K562 (cell line): ENCODE data around the gene IQSEC3. TPM values are rescaled to one million over a fixed set of nuclear protein-coding genes. Genes with fewer than 3 reads are reported as not detected.

ENCODE experiments used
- ASH1L ChIP-seq: fragments of 450-650 bp; IDR thresholded peaks from 2 replicates; pipeline ENCODE4 v1.6.1; 2018; ENCODE audit warnings: borderline replicate concordance, mild to moderate bottlenecking, low read depth; ENCODE audit not compliant: partially characterized antibody
- BRF1 ChIP-seq: IDR thresholded peaks from 3 replicates; pipeline ENCODE4 v1.6.1; 2011; ENCODE audit warnings: borderline replicate concordance, mild to moderate bottlenecking; ENCODE audit not compliant: insufficient read length; ENCODE audit errors: extremely low read depth
- GATAD2B ChIP-seq: fragments of 450-650 bp; IDR thresholded peaks from 2 replicates; pipeline ENCODE4 v1.6.1; 2017; ENCODE audit warnings: mild to moderate bottlenecking, borderline replicate concordance
- MEIS2 ChIP-seq: fragments of 450-650 bp; IDR thresholded peaks from 2 replicates; pipeline ENCODE4 v1.6.1; 2014; ENCODE audit warnings: mild to moderate bottlenecking; ENCODE audit not compliant: partially characterized antibody
- MYC ChIP-seq, 2 experiments: fragments of 250-450 bp in 1 of 2; sonication (Bioruptor Pico) in 1 of 2; IDR thresholded peaks; 2 replicates each; pipeline versions ENCODE4 v1.5.1 to v1.6.1; 2012 to 2021; ENCODE audit warnings: low read depth in 2 of 2, borderline replicate concordance in 1 of 2, improper control_type of control experiment in 1 of 2, low read length in 1 of 2, mild to moderate bottlenecking in 1 of 2, moderate library complexity in 1 of 2
- NFXL1 ChIP-seq: fragments of 450-650 bp; formaldehyde crosslinking; IDR thresholded peaks from 2 replicates; pipeline ENCODE4 v1.4.0; 2021; ENCODE audit warnings: mild to moderate bottlenecking
- POLR3A ChIP-seq: IDR thresholded peaks from 2 replicates; pipeline ENCODE4 v1.6.1; 2011; ENCODE audit warnings: borderline replicate concordance, mild to moderate bottlenecking, moderate library complexity; ENCODE audit not compliant: insufficient read length, insufficient read depth; ENCODE audit errors: extremely low read depth
- PPARD ChIP-seq: fragments of 250-450 bp; sonication (Bioruptor Pico); IDR thresholded peaks from 2 replicates; pipeline ENCODE4 v1.8.0; 2022; ENCODE audit warnings: inconsistent platforms, mild to moderate bottlenecking, moderate library complexity
- PTRF ChIP-seq: fragments of 450-650 bp; IDR thresholded peaks from 2 replicates; pipeline ENCODE4 v1.6.1; 2016; ENCODE audit warnings: mild to moderate bottlenecking, missing genetic modification characterization, missing compliant biosample characterization
- PYGO2 ChIP-seq: fragments of 450-650 bp; IDR thresholded peaks from 2 replicates; pipeline ENCODE4 v1.6.1; 2016; ENCODE audit warnings: mild to moderate bottlenecking, missing genetic modification characterization, moderate library complexity, missing compliant biosample characterization
- RNF2 ChIP-seq: sonication (generic); IDR thresholded peaks from 2 replicates; pipeline ENCODE4 v1.6.1; 2016
- SMAD4 ChIP-seq: fragments of 250-450 bp; sonication (Bioruptor Pico); conservative IDR thresholded peaks from 2 replicates; pipeline ENCODE4 v1.8.0; 2021; ENCODE audit warnings: inconsistent platforms, mild to moderate bottlenecking, moderate library complexity
- SRSF9 ChIP-seq: fragments of 200-400 bp; formaldehyde crosslinking; IDR thresholded peaks from 2 replicates; pipeline ENCODE4 v1.6.1; 2017; ENCODE audit warnings: low read depth, low read length, borderline replicate concordance
- UBTF ChIP-seq, 2 experiments: IDR thresholded peaks; 2 replicates each; pipeline ENCODE4 v1.6.1; 2012; ENCODE audit warnings: improper control_type of control experiment in 2 of 2, low read depth in 2 of 2, low read length in 2 of 2, borderline replicate concordance in 1 of 2
- ZBTB17 ChIP-seq: fragments of 450-650 bp; formaldehyde crosslinking; IDR thresholded peaks from 2 replicates; pipeline ENCODE4 v1.4.0; 2020; ENCODE audit warnings: mild to moderate bottlenecking
- ZC3H11A ChIP-seq: IDR thresholded peaks from 2 replicates; pipeline ENCODE4 v1.6.1; 2012; ENCODE audit warnings: low read depth, low read length, improper control_type of control experiment
- ZNF232 ChIP-seq: sonication (generic); formaldehyde crosslinking; IDR thresholded peaks from 2 replicates; pipeline ENCODE4 v1.8.0; 2022; ENCODE audit warnings: mild to moderate bottlenecking, missing genetic modification reagents
- ZNF512 ChIP-seq: IDR thresholded peaks from 2 replicates; pipeline ENCODE4 v1.6.1; 2016; ENCODE audit warnings: missing genetic modification characterization, missing compliant biosample characterization
- ZNF707 ChIP-seq: fragments of 250-450 bp; sonication (Bioruptor Pico); conservative IDR thresholded peaks from 2 replicates; pipeline ENCODE4 v1.8.0; 2022; ENCODE audit warnings: inconsistent platforms, mild to moderate bottlenecking, moderate library complexity
- ZNF830 ChIP-seq: fragments of 250-450 bp; sonication (Bioruptor Pico); IDR thresholded peaks from 2 replicates; pipeline ENCODE4 v1.5.0; 2021; ENCODE audit warnings: mild to moderate bottlenecking
- polyA plus RNA-seq, 8 experiments: library from polyadenylated mRNA; depleted of rRNA in 4 of 8; stranded (reverse) in 5 of 8; unstranded in 3 of 8; fragments of >200 nt; fragmentation: Nextera tagmentation in 2 of 8; fragmentation: Illumina TruSeq in 1 of 8; extraction: Ambion mirVana in 2 of 8; extraction: Trizol in 1 of 8; gene quantifications; 2 replicates each; pipeline versions ENCODE4 v1.2.1 to v1.2.3, GENCODE V29; 2011 to 2014; ENCODE audit warnings: inconsistent platforms in 1 of 8, missing spikeins in 1 of 8
- total RNA-seq, 7 experiments: library from RNA; depleted of rRNA in 6 of 7; stranded (reverse); fragments of >200 nt in 6 of 7; fragmentation: Illumina TruSeq in 2 of 7; extraction: Trizol in 2 of 7; gene quantifications; 2 replicates each; pipeline versions ENCODE4 v1.2.1 to v1.2.3, GENCODE V29; 2011 to 2021; ENCODE audit warnings: low replicate concordance in 1 of 7
- TF ChIP-seq, protein P1 (sequence below): fragments of 450-650 bp; IDR thresholded peaks from 2 replicates; pipeline ENCODE4 v1.6.1; 2014; ENCODE audit warnings: low read depth, mild to moderate bottlenecking, moderate library complexity, borderline replicate concordance

Gene IQSEC3
- total and polyA plus RNA-seq, 9 of the 15 experiments (the other 6 are each of a cell fraction or from before 2014, with no cell fraction given), result under 0.01 to 0.25 (median 0.08) TPM; not detected in 3

- TF ChIP-seq BRF1, result no peak
- TF ChIP-seq PPARD (CRISPR knock-in tag), result no peak
- 0 out of 2 replicates have a peak, but pooled peaks have one; percentile 27 for TF ChIP-seq SMAD4 (CRISPR knock-in tag)
- no peak for TF ChIP-seq ZNF512
- TF ChIP-seq ZNF830 (CRISPR knock-in tag), result no peak
- no peak for TF ChIP-seq NFXL1 (CRISPR knock-in tag)
- TF ChIP-seq ZNF232, result no peak
- TF ChIP-seq ASH1L, result no peak
- no peak for TF ChIP-seq PYGO2
- TF ChIP-seq GATAD2B, result no peak
- TF ChIP-seq ZNF707 (CRISPR knock-in tag), result no peak
- peak; percentile 44 for TF ChIP-seq MEIS2
- TF ChIP-seq RNF2, result no peak
- TF ChIP-seq MYC (IDR thresholded peaks at IDR 0.05; ENCODE audit: low read depth, low read length), result no peak
- TF ChIP-seq MYC (CRISPR knock-in tag; IDR thresholded peaks at IDR 0.05; ENCODE audit: borderline replicate concordance, low read depth), result no peak
- no peak for TF ChIP-seq ZC3H11A
- TF ChIP-seq, protein P1, sequence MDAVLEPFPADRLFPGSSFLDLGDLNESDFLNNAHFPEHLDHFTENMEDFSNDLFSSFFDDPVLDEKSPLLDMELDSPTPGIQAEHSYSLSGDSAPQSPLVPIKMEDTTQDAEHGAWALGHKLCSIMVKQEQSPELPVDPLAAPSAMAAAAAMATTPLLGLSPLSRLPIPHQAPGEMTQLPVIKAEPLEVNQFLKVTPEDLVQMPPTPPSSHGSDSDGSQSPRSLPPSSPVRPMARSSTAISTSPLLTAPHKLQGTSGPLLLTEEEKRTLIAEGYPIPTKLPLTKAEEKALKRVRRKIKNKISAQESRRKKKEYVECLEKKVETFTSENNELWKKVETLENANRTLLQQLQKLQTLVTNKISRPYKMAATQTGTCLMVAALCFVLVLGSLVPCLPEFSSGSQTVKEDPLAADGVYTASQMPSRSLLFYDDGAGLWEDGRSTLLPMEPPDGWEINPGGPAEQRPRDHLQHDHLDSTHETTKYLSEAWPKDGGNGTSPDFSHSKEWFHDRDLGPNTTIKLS, result no peak
- no peak for TF ChIP-seq POLR3A
- TF ChIP-seq UBTF (IDR thresholded peaks at IDR 0.05; ENCODE audit: borderline replicate concordance in 1 of 2, low read depth in 2 of 2, low read length in 2 of 2), result 0 out of 4 replicates have a peak, but pooled peaks of 1 of the 2 experiments have one; percentile 49
- TF ChIP-seq SRSF9, result no peak
- TF ChIP-seq ZBTB17 (CRISPR knock-in tag), result no peak
- no peak for TF ChIP-seq PTRF (tag)
Observed at GRCh38 chr12:56683-57346, 9.8 kb upstream of the IQSEC3 start (continued).
